Central memory CD8-positive, alpha-beta T cell (primary cell): Measurements from ENCODE around the gene DCP1B.

ENCODE experiments used
- ATAC-seq: fragments of 150-1000 bp; cut with Tn5 transposase; replicated peaks from 2 replicates; pipeline ENCODE4 v1.10.0; 2022; ENCODE audit warnings: mild to moderate bottlenecking, moderate FRiP score, moderate number of reproducible peaks; ENCODE audit not compliant: poor library complexity, severe bottlenecking; ENCODE audit errors: extremely low read depth
- DNase-seq, 2 donors: peaks; one replicate each; pipeline ENCODE4 v3.0.0; 2021; ENCODE audit warnings: low spot score in 2 of 2
- H3K27ac Mint-ChIP-seq: one replicate; pipeline ENCODE4 v1.8.0; 2022; ENCODE audit warnings: low read depth, mild to moderate bottlenecking, moderate library complexity, mixed read lengths
- H3K27me3 Mint-ChIP-seq: one replicate; pipeline ENCODE4 v1.8.0; 2022; ENCODE audit warnings: mixed read lengths
- H3K36me3 Mint-ChIP-seq: one replicate; pipeline ENCODE4 v1.8.0; 2022; ENCODE audit warnings: mild to moderate bottlenecking, moderate library complexity, mixed read lengths; ENCODE audit not compliant: insufficient read depth
- H3K4me1 Mint-ChIP-seq: one replicate; pipeline ENCODE4 v1.8.0; 2022; ENCODE audit warnings: mixed read lengths
- H3K4me3 Mint-ChIP-seq: one replicate; pipeline ENCODE4 v1.8.0; 2022; ENCODE audit warnings: mild to moderate bottlenecking, moderate library complexity, mixed read lengths
- H3K9me3 Mint-ChIP-seq: one replicate; pipeline ENCODE4 v1.8.0; 2022; ENCODE audit warnings: mixed read lengths

Gene DCP1B

GRCh38 chr12:2013086-2013485 is 8.8 kb upstream of the DCP1B start:
- Mint-ChIP-seq H3K4me1 (peaks cover 5% of the 10 kb centered on the region), H3K36me3 (no peaks in the 10 kb centered on the region), H3K9me3 (no peaks in the 10 kb centered on the region), H3K27me3 (peaks cover 13% of the 10 kb centered on the region), H3K4me3 (no peak overlapping the region), H3K27ac (no peak overlapping the region)
- DNase-seq (no peak), ATAC-seq (no peak)

GRCh38 chr12:2011643-2012607 is 7.7 kb upstream of the DCP1B start:
- H3K27ac Mint-ChIP-seq = no peak overlapping the region
- DNase-seq = no peak

GRCh38 chr12:2009623-2010022 is 5.4 kb upstream of the DCP1B start:
- Mint-ChIP-seq H3K27me3 (no peaks in the 10 kb centered on the region), H3K27ac (no peak overlapping the region), H3K4me3 (no peak overlapping the region), H3K36me3 (no peaks in the 10 kb centered on the region), H3K9me3 (no peaks in the 10 kb centered on the region), H3K4me1 (peaks cover 2% of the 10 kb centered on the region)
- ATAC-seq (no peak), DNase-seq (no peak)

More at GRCh38 chr12:2011643-2012607, 7.7 kb upstream of the DCP1B start:
- ATAC-seq = no peak
- Mint-ChIP-seq H3K9me3 (no peaks in the 10 kb centered on the region), H3K36me3 (no peaks in the 10 kb centered on the region), H3K27me3 (peaks cover 1% of the 10 kb centered on the region), H3K4me1 (peaks cover 3% of the 10 kb centered on the region), H3K4me3 (no peak overlapping the region)

GRCh38 chr12:2008677-2009076 is 4.4 kb upstream of the DCP1B start:
- DNase-seq = no peak
- Mint-ChIP-seq H3K9me3 (no peaks in the 10 kb centered on the region), H3K4me3 (no peak overlapping the region), H3K27ac (no peak overlapping the region), H3K4me1 (peaks cover 11% of the 10 kb centered on the region), H3K36me3 (peaks cover 9% of the 10 kb centered on the region), H3K27me3 (no peaks in the 10 kb centered on the region)
- ATAC-seq = no peak

GRCh38 chr12:2003676-2004112 is 563 bp downstream of the DCP1B start:
- peak overlapping the region; percentile 96 for H3K27ac Mint-ChIP-seq
- peaks cover 12% of the 10 kb centered on the region for H3K36me3 Mint-ChIP-seq
- no peaks in the 10 kb centered on the region for H3K27me3 Mint-ChIP-seq
- DNase-seq (no peak), ATAC-seq (peak; percentile 49)
- peaks cover 34% of the 10 kb centered on the region for H3K4me1 Mint-ChIP-seq
- no peaks in the 10 kb centered on the region for H3K9me3 Mint-ChIP-seq
- peak overlapping the region; percentile 96 for H3K4me3 Mint-ChIP-seq

- DNase-seq = no peak
- no peak for ATAC-seq
- H3K4me3 Mint-ChIP-seq = no peak overlapping the region
- no peaks in the 10 kb centered on the region for H3K27me3 Mint-ChIP-seq
- H3K9me3 Mint-ChIP-seq = no peaks in the 10 kb centered on the region
- peak overlapping the region; percentile 77 for H3K27ac Mint-ChIP-seq
- H3K36me3 Mint-ChIP-seq = peaks cover 16% of the 10 kb centered on the region
- H3K4me1 Mint-ChIP-seq = peaks cover 36% of the 10 kb centered on the region
Measured at GRCh38 chr12:1995205-1995896, 8.9 kb downstream of the DCP1B start.

- DNase-seq (no peak), ATAC-seq (peak; percentile 8)
- Mint-ChIP-seq H3K36me3 (peaks cover 19% of the 10 kb centered on the region), H3K4me3 (peak overlapping the region; percentile 36), H3K27me3 (no peaks in the 10 kb centered on the region), H3K4me1 (peaks cover 36% of the 10 kb centered on the region), H3K9me3 (no peaks in the 10 kb centered on the region), H3K27ac (peak overlapping the region; percentile 77)
Measured at GRCh38 chr12:1994429-1995143, 9.7 kb downstream of the DCP1B start.

- peak; percentile 97 for ATAC-seq
- H3K4me3 Mint-ChIP-seq = peak overlapping the region; percentile 36
- peak in 1 of 2 donors; percentile 39 for DNase-seq
- peak overlapping the region; percentile 77 for H3K27ac Mint-ChIP-seq
- H3K9me3 Mint-ChIP-seq = no peaks in the 10 kb centered on the region
- H3K4me1 Mint-ChIP-seq = peaks cover 36% of the 10 kb centered on the region
- H3K36me3 Mint-ChIP-seq = peaks cover 22% of the 10 kb centered on the region
- H3K27me3 Mint-ChIP-seq = no peaks in the 10 kb centered on the region
Measured at GRCh38 chr12:1993871-1994371, 10.3 kb downstream of the DCP1B start.

- H3K4me1 Mint-ChIP-seq = peaks cover 36% of the 10 kb centered on the region
- no peak for DNase-seq
- H3K9me3 Mint-ChIP-seq = no peaks in the 10 kb centered on the region
- H3K27ac Mint-ChIP-seq = peak overlapping the region; percentile 77
- H3K36me3 Mint-ChIP-seq = peaks cover 25% of the 10 kb centered on the region
- peak; percentile 29 for ATAC-seq
- H3K27me3 Mint-ChIP-seq = no peaks in the 10 kb centered on the region
- H3K4me3 Mint-ChIP-seq = peak overlapping the region; percentile 22
Measured at GRCh38 chr12:1993341-1993740, 10.9 kb downstream of the DCP1B start.

- Mint-ChIP-seq H3K27me3 (no peaks in the 10 kb centered on the region), H3K4me3 (peak overlapping the region; percentile 22), H3K36me3 (peaks cover 27% of the 10 kb centered on the region), H3K27ac (peak overlapping the region; percentile 77), H3K9me3 (no peaks in the 10 kb centered on the region), H3K4me1 (peaks cover 36% of the 10 kb centered on the region)
- no peak for ATAC-seq
- no peak for DNase-seq
Measured at GRCh38 chr12:1992732-1993131, 11.5 kb downstream of the DCP1B start.

- Mint-ChIP-seq H3K27ac (no peak overlapping the region), H3K4me3 (no peak overlapping the region), H3K4me1 (peaks cover 13% of the 10 kb centered on the region), H3K36me3 (peaks cover 31% of the 10 kb centered on the region), H3K27me3 (no peaks in the 10 kb centered on the region), H3K9me3 (no peaks in the 10 kb centered on the region)
- no peak for DNase-seq
- no peak for ATAC-seq
Measured at GRCh38 chr12:1989111-1989510, 15.1 kb downstream of the DCP1B start.

- DNase-seq = no peak
- H3K4me3 Mint-ChIP-seq = no peak overlapping the region
- H3K4me1 Mint-ChIP-seq = peaks cover 3% of the 10 kb centered on the region
- no peak overlapping the region for H3K27ac Mint-ChIP-seq
- H3K36me3 Mint-ChIP-seq = peaks cover 22% of the 10 kb centered on the region
- H3K9me3 Mint-ChIP-seq = no peaks in the 10 kb centered on the region
- no peaks in the 10 kb centered on the region for H3K27me3 Mint-ChIP-seq
- ATAC-seq = no peak
Measured at GRCh38 chr12:1984759-1985158, 19.5 kb downstream of the DCP1B start.
